Sigmoid colon (tissue), 7 donors: ENCODE results near the gene MAVS. TPM values are rescaled to one million over a fixed set of nuclear protein-coding genes. Genes with fewer than 3 reads are reported as not detected.
"Not testable (repeated sequence)": the region's sequence is repeated elsewhere in the genome, so short reads cannot be mapped to it uniquely, and the experiment has no call there.

Experiments
- DNase-seq: peaks from one replicate; pipeline ENCODE4 v3.0.0-alpha.2; 2019
- H3K27ac ChIP-seq, 4 donors: fragments of 200-600 bp; sonication (generic); one replicate each; pipeline ENCODE4 v1.5.1; 2016 to 2019; ENCODE audit warnings: mild to moderate bottlenecking in 1 of 4
- H3K27me3 ChIP-seq, 3 donors: fragments of 200-600 bp; sonication (generic); one replicate each; pipeline ENCODE4 v1.5.1; 2019; ENCODE audit warnings: mild to moderate bottlenecking in 1 of 3
- H3K36me3 ChIP-seq, 4 donors: fragments of 200-600 bp; sonication (generic); one replicate each; pipeline ENCODE4 v1.5.1; 2016 to 2019
- H3K4me1 ChIP-seq, 4 donors: fragments of 200-600 bp; sonication (generic); one replicate each; pipeline ENCODE4 v1.5.1; 2017 to 2019
- H3K4me3 ChIP-seq, 4 donors: fragments of 200-600 bp; sonication (generic); one replicate each; pipeline ENCODE4 v1.5.1; 2017 to 2019; ENCODE audit warnings: mild to moderate bottlenecking in 2 of 4, moderate library complexity in 1 of 4
- H3K9me3 ChIP-seq, 4 donors: fragments of 200-600 bp in 3 of 4; sonication (generic) in 3 of 4; one replicate each; pipeline versions ENCODE4 v1.5.1 to v1.6.1; 2013 to 2019
- EP300 ChIP-seq, 4 donors: sonication (generic); formaldehyde crosslinking; IDR thresholded peaks; one replicate each; pipeline ENCODE4 v1.6.1; 2017; ENCODE audit warnings: antibody characterized with exemption in 4 of 4
- POLR2A ChIP-seq, 2 donors: fragments of 450-650 bp; IDR thresholded peaks; one replicate each; pipeline ENCODE4 v1.6.1; 2016; ENCODE audit warnings: antibody characterized with exemption in 2 of 2, mild to moderate bottlenecking in 2 of 2, moderate library complexity in 2 of 2
- POLR2AphosphoS5 ChIP-seq, 4 donors: sonication (generic); formaldehyde crosslinking; IDR thresholded peaks; one replicate each; pipeline ENCODE4 v1.6.1; 2017; ENCODE audit warnings: antibody characterized with exemption in 4 of 4
- WGBS, 2 donors: extraction: QIAGEN DNeasy Blood & Tissue Kit; methylation state at CpG; one replicate each; pipeline ENCODE4 v1.1.7; 2013; 5-methylcytosine and 5-hydroxymethylcytosine counted together
- intact Hi-C: fragments of 100-400 bp; cut with DNase I; formaldehyde crosslinking; loops from one replicate; pipeline ENCODE4 v1.15.1; 2023
- polyA plus RNA-seq, 3 donors: library from polyadenylated mRNA; stranded (reverse); fragments of 200-250 nt; gene quantifications; one replicate each; pipeline ENCODE4 v1.2.3, GENCODE V29; 2013
- total RNA-seq, 4 donors: library from RNA; depleted of rRNA; stranded (reverse); fragments of >200 nt; gene quantifications; one replicate each; pipeline ENCODE4 v1.1.0, GENCODE V29; 2016
- TF ChIP-seq, protein P1 (sequence below), 4 experiments: fragments of 450-650 bp in 3 of 4; fragments of 200-600 bp in 1 of 4; IDR thresholded peaks; one replicate each; pipeline ENCODE4 v1.5.1; 2016 to 2019; ENCODE audit warnings: antibody characterized with exemption in 4 of 4, mild to moderate bottlenecking in 3 of 4, moderate library complexity in 2 of 4
- donor health status: healthy with polysubstance abuse.
- donor health status: Bipolar disorder and iron deficiency.
- donor health status: healthy.

The MAVS gene
- total and polyA plus RNA-seq, 7 donors, result 9.6 to 55.2 (median 18.0) TPM

DNA sequence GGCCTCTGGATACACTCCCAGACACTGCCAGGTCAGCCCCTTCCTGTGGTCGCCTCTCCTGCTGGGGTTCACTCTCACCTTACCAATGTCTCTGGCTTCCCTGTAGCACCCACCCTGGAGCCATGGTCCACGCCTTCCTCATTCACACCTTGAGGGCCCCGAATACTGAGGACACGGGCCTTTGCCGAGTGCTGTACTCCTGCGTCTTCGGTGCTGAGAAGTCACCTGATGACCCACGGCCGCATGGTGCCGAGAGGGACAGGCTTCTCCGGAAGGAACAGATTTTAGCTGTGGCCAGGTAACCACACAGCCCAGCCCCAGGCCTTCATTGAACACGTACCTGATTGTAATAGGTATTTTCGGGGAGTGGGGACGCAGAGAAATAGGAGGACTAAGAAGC, 24.6 kb upstream of the MAVS start:
- Histone ChIP-seq H3K27me3 (no peaks in the 10 kb centered on the region), H3K4me1 (peaks cover 0 to 29% (median 25%) of the 10 kb centered on the region in 4 donors), H3K27ac (peak overlapping the region in 3 of 4 donors; percentile 95 to 97 (median 97)), H3K4me3 (no peak overlapping the region), H3K9me3 (no peaks in the 10 kb centered on the region), H3K36me3 (peaks cover 8 to 51% (median 22%) of the 10 kb centered on the region in 4 donors)
- TF ChIP-seq EP300 (IDR thresholded peaks at IDR 0.05), result no peak
- intact Hi-C loops, result loop anchor here (2.0 kb wide), 1 partner anchor 69 kb away; no protein-coding TSS in a partner anchor
- WGBS, 2 donors, result 96 to 97% methylated on average over 14 of the region's 14 CpGs
- DNase-seq, result peak; percentile 72

DNA sequence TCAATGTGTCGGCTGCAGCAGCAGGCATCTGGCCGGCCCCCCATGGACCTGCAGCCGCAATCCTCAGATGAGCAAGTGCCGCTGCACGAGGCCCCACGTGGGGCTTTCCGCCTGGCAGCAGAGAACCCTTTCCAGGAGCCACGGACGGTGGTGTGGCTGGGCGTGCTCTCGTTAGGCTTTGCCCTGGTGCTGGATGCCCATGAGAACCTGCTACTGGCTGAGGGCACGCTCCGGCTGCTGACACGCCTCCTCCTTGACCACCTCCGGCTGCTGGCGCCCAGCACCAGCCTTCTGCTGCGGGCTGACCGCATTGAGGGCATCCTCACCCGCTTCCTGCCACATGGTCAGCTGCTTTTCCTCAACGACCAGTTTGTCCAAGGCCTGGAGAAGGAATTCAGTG, 22.8 kb upstream of the MAVS start:
- DNase-seq, result no peak
- intact Hi-C loops, result no loop called here
- H3K4me1 ChIP-seq, result peaks cover 0 to 20% (median 16%) of the 10 kb centered on the region in 4 donors
- 93% methylated on average over 20 of the region's 20 CpGs for WGBS, 2 donors
- H3K4me3 ChIP-seq, result no peak overlapping the region
- H3K36me3 ChIP-seq, result peaks cover 8 to 68% (median 22%) of the 10 kb centered on the region in 4 donors
- no peak overlapping the region for H3K27ac ChIP-seq
- no peak for TF ChIP-seq EP300 (IDR thresholded peaks at IDR 0.05)
- TF ChIP-seq, protein P1, sequence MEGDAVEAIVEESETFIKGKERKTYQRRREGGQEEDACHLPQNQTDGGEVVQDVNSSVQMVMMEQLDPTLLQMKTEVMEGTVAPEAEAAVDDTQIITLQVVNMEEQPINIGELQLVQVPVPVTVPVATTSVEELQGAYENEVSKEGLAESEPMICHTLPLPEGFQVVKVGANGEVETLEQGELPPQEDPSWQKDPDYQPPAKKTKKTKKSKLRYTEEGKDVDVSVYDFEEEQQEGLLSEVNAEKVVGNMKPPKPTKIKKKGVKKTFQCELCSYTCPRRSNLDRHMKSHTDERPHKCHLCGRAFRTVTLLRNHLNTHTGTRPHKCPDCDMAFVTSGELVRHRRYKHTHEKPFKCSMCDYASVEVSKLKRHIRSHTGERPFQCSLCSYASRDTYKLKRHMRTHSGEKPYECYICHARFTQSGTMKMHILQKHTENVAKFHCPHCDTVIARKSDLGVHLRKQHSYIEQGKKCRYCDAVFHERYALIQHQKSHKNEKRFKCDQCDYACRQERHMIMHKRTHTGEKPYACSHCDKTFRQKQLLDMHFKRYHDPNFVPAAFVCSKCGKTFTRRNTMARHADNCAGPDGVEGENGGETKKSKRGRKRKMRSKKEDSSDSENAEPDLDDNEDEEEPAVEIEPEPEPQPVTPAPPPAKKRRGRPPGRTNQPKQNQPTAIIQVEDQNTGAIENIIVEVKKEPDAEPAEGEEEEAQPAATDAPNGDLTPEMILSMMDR (IDR thresholded peaks at IDR 0.05), result no peak
- TF ChIP-seq POLR2AphosphoS5 (IDR thresholded peaks at IDR 0.05), result no peak
- no peak for TF ChIP-seq POLR2A (IDR thresholded peaks at IDR 0.05)
- no peaks in the 10 kb centered on the region for H3K27me3 ChIP-seq
- no peaks in the 10 kb centered on the region for H3K9me3 ChIP-seq

DNA sequence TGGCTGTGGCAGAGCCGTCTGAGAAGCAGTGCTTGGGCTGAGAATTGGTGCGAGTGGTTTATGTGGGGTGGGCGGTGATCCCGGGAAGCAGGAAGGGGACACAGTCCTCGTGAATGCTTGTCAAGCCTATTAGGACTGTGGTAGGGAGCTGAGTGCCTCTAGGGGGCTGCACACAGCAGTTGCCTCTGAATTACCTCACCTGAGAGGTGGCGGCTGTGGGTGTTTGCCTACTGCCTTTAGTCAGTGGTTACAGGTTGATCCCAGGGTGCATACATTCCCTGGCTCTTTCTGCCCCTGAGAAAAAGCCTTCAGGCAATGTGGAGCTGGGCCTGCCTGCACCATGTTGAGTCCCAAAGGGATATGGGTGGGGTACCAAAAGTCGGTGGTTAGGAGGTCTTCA, 21.1 kb upstream of the MAVS start:
- no peak for DNase-seq
- no peak overlapping the region for H3K27ac ChIP-seq
- peaks cover 0 to 9% (median 7%) of the 10 kb centered on the region in 4 donors for H3K4me1 ChIP-seq
- H3K36me3 ChIP-seq, result peaks cover 8 to 71% (median 22%) of the 10 kb centered on the region in 4 donors
- TF ChIP-seq, protein P1 (IDR thresholded peaks at IDR 0.05), result no peak
- no peak for TF ChIP-seq POLR2A (IDR thresholded peaks at IDR 0.05)
- TF ChIP-seq EP300 (IDR thresholded peaks at IDR 0.05), result no peak
- no peak for TF ChIP-seq POLR2AphosphoS5 (IDR thresholded peaks at IDR 0.05)
- 80 to 84% methylated on average over 7 of the region's 7 CpGs for WGBS, 2 donors
- H3K9me3 ChIP-seq, result no peaks in the 10 kb centered on the region
- intact Hi-C loops, result no loop called here
- no peaks in the 10 kb centered on the region for H3K27me3 ChIP-seq
- H3K4me3 ChIP-seq, result no peak overlapping the region

DNA sequence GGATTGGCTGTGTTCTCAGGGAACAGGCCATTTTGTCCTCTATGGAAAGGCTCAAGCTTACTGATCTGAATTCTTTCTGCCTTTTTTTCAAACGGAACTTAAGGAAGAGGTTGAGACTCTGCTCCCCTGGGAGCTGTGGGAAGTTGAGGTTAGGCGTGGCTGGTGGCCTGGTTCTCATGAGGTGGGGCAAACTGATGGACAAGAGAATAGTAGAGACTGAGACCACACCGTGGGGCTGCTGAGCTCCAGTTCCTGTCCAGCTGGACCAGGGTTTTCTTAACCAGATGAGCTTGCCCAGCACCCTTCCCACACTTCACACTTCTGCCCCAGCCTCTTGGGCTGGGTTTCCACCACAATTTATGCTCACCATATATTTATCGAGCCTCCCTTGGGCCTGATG, 20.2 kb upstream of the MAVS start:
- no peak overlapping the region for H3K27ac ChIP-seq
- DNase-seq, result no peak
- intact Hi-C loops, result no loop called here

DNA sequence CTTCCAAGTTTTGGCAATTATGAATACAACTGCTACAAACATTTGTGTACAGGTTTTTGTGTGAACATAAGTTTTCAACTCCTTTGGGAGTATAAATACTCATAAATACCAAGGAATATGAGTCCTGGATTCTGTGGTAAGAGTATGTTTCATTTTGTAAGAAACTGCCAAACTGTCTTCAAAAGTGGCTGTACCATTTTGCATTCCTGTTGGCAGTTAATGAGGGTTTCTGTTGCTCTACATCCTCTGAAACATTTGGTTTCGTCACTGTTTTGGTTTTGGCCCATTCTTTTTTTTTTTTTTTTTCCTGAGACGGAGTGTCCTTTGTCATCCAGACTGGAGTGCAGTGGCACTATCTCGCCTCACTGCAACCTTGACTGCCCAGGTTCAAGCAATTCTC, 17.8 kb upstream of the MAVS start:
- Histone ChIP-seq H3K36me3 (peaks cover 0 to 52% (median 10%) of the 10 kb centered on the region in 4 donors), H3K27me3 (no peaks in the 10 kb centered on the region), H3K9me3 (no peaks in the 10 kb centered on the region), H3K4me1 (no peaks in the 10 kb centered on the region), H3K4me3 (no peak overlapping the region), H3K27ac (no peak overlapping the region)
- intact Hi-C loops, result no loop called here
- 96 to 97% methylated on average over 3 of the region's 3 CpGs for WGBS, 2 donors
- TF ChIP-seq POLR2AphosphoS5 (IDR thresholded peaks at IDR 0.05) (no peak), EP300 (IDR thresholded peaks at IDR 0.05) (no peak)
- TF ChIP-seq, protein P1 (IDR thresholded peaks at IDR 0.05), result no peak
- DNase-seq, result no peak

More for the DNA sequence above, 20.2 kb upstream of the MAVS start:
- Histone ChIP-seq H3K27me3 (no peaks in the 10 kb centered on the region), H3K36me3 (peaks cover 8 to 71% (median 22%) of the 10 kb centered on the region in 4 donors), H3K9me3 (no peaks in the 10 kb centered on the region), H3K4me1 (peaks cover 0 to 3% (median 2%) of the 10 kb centered on the region in 4 donors), H3K4me3 (no peak overlapping the region)
- 75 to 85% methylated on average over 4 of the region's 4 CpGs for WGBS, 2 donors
- TF ChIP-seq, protein P1 (IDR thresholded peaks at IDR 0.05), result no peak
- no peak for TF ChIP-seq POLR2AphosphoS5 (IDR thresholded peaks at IDR 0.05)
- TF ChIP-seq EP300 (IDR thresholded peaks at IDR 0.05), result no peak
- TF ChIP-seq POLR2A (IDR thresholded peaks at IDR 0.05), result no peak

DNA sequence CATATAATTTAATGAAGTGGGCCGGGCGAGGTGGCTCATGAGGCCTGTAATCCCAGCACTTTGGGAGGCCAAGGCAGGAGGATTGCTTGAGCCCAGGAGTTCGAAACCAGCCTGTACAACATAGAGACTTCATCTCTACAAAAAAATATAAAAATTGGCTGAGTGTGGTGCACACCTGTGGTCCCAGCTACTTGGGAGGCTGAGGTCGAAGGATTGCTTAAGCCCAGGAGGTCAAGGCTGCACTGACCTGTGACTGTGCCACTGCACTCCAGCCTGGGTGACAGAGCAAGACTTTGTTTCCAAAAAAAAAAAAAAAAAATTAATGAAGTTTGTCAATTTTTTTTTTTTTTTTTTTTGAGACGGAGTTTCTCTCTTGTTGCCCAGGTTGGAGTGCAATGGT, 16.7 kb upstream of the MAVS start:
- 95% methylated on average over 5 of the region's 5 CpGs for WGBS, 2 donors
- H3K4me3 ChIP-seq, intact Hi-C loops, H3K4me1 ChIP-seq, H3K27ac ChIP-seq, H3K27me3 ChIP-seq, DNase-seq, H3K9me3 ChIP-seq: not testable (repeated sequence)
- H3K36me3 ChIP-seq, result peaks cover 0 to 41% (median 4%) of the 10 kb centered on the region in 4 donors
